HG02884 (cell line): ENCODE measurements around the gene SGK1.

ENCODE experiments used
- ATAC-seq: cut with Tn5 transposase; IDR thresholded peaks from one replicate; pipeline ENCODE4 v1.9.1; 2021; ENCODE audit warnings: mild to moderate bottlenecking, moderate library complexity; ENCODE audit not compliant: unreplicated experiment

SGK1 gene

DNA sequence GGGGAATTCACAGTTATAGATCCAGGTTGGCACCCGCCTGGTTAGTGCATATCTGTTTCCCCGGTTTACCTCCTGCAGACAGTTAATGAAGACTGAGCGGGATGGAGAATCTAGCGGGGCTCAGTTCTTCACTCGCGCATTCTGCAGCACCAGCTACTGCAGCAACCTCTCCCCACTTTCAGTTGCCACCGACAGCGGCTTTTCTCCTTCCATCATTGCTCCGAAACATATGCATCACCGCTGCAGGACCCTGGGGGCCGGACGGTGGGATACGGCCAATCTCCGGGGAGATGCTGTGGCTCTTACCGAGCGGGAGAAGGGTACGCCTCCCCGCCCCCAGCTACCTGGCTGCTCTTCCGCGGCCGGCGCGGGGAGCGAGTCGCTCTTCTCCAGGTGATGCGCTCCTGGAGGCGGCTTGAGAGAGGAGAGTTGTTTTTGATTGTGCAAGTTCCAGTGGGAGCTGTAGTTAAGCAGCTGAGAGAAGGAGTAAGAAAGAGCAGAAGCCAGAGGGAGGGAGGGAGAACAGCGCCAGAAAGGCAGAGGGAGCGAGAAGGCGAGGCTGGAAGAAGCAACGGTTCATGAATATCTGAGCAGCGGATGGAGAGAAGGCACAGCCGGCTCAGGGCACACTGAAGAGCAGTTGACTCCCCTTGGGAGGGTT lies at the start of gene SGK1:
SGK1 (minus strand) TSS at position 642 of the 661 bp plus-strand sequence. CDS start 652 bp downstream, outside the sequence.
- no peak for ATAC-seq

DNA sequence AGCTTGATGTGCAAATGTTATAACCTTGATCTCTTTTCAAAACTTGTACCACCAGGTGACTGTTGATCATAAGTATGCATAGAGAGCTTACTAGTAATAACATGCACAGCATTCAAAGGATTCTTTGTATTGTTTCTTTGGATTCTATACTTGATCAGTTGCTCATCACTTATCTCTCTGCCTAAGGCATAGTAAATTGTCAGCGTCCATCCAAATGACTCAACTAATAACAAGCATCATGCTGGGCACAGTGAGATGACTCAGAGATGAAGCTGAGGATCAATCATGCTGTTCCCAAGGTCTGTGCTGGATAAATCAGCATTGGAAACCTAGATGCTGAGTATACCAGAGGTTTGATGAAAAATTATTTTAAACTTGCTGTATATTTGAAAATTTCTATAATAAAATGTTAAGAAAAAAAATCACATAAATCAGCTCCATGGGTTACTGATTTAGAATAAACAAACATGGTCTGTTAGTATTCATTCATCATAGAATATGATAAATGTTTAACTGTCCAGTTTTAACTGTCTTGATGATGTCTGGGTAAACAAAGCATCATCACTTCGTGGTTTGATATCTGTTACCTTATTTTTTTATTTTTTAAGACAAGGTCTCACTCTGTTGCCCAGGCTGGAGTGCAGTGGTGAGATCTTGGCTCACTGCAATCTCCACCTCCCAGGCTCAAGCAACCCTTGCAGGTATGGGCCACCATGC lies 45.6 kb upstream of the SGK1 start:
- ATAC-seq: no peak

DNA sequence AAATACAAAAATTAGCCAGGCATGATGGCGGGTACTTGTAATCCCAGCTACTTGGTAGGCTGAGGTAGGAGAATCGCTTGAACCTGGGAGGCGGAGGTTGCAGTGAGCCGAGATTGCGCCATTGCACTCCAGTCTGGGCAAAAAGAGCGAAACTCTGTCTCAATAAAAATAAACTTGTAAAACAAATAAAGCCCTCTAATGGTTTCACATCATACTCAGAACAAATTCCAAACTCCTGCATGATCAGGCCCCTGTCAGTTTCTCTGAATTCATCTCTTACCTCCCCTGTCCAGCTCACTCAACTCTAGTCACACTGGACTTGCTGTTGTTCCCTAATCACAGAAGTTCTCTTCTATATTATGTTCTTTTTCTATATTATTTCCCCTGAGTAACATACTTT lies 43.1 kb upstream of the SGK1 start:
- ATAC-seq: no peak

DNA sequence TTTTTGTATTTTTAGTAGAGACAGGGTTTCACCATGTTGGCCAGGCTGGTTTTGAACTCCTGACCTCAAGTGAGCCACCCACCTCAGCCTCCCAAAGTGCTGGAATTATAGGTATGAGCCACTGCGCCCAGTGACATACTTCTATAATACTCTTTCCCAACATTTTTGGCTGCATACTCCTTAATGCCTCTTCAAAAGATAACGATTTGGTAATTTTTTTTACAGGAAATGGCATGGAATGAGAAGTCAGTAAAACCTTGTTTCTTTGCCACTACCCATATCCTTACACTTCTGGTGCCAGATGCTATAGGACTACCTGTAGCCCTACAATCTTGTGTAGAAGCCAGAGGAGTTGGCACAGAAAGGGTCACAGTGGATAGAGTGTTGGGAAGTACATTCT lies 41.4 kb upstream of the SGK1 start:
- no peak for ATAC-seq

DNA sequence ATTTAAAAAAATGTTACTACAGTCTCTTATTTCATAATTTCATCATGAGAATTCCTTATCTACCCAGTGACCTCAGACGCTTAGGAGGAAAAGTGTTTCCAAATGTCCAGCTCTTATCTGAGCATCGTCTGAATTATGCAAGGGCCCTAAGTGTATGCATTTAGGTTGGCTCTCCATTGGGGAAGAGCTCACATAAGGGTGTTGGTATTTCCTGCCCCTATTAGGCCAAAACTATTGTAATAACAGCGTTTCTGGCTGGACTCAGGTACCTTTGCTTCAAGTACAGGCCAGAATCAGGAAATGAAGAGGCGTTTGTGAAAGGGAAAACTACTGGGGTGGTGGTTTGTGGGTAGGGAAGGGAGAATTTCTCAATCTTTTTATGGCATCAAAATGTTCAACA lies 40.4 kb upstream of the SGK1 start:
- no peak for ATAC-seq

DNA sequence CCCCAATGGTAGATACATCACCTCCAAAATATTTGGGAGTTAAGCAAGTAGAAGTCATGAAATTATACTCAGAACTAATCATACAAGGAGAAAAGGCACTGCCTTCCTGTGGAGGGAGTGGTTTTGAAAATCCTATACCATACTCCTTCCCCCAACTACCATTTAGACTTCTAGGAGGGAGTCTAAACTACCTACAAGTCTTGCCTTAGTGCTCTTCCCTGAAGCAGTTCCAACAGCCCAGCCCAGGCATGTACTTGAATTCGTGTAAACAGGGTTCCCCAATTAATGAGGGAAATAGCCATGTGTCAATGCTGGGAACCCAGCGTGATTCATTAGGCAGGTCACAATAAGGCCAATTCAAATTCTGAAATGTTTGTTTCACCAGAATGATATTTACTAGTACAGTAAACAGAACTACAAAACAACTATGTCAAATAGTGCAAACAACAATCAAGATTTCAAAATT lies 39.1 kb upstream of the SGK1 start:
- ATAC-seq: no peak

DNA sequence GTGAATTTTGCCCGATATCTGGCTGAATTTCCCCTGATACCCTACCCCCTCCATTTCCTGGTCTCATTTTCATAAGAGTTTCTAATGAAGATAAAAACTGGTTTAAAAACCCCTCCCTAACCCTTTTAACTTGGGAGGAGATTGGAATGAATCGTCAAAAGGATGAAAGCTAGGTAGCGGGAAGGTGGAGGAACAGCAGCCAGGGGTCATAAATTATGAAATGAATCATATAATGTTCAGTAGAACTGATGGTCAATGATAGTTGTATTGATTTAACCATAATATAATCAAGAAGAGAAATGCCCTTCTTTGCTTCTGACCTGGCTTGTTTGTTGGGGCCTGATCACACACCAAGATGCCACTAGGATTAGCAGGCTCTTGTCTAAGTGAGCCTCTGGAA lies 38.5 kb upstream of the SGK1 start:
- no peak for ATAC-seq

DNA sequence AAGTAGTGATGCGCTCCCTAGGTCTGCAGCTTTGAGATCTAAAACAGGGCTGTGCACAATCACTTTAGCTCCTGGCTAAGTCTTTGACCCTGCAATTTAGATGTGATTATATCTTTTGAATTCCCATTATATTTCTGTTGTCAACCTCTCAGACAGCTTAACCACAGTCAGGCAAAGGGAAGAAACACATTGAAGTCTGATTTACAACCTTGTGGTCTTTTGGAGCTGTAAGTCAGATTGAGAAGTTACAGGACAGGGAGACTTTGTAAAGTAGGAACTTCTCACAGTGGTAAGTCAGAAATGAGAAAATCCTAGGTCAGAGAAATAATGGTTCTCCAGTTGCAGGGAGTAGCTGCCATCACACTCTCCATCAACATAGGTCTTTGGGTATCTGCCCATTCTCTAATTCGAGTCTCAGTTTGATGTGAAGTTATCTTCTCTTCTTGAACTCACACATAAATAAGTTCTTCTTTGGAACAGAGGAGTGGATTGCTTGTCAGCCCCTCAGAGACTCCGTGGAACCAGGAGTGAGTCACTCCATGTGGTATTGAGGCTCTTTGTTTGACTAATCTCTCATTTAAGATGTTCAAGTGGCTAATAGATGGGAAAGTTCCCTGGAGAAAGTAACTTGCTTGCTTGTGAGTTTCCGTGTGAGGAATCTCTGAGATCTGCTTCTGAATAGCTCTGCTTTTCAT lies 35.0 kb upstream of the SGK1 start:
- no peak for ATAC-seq

DNA sequence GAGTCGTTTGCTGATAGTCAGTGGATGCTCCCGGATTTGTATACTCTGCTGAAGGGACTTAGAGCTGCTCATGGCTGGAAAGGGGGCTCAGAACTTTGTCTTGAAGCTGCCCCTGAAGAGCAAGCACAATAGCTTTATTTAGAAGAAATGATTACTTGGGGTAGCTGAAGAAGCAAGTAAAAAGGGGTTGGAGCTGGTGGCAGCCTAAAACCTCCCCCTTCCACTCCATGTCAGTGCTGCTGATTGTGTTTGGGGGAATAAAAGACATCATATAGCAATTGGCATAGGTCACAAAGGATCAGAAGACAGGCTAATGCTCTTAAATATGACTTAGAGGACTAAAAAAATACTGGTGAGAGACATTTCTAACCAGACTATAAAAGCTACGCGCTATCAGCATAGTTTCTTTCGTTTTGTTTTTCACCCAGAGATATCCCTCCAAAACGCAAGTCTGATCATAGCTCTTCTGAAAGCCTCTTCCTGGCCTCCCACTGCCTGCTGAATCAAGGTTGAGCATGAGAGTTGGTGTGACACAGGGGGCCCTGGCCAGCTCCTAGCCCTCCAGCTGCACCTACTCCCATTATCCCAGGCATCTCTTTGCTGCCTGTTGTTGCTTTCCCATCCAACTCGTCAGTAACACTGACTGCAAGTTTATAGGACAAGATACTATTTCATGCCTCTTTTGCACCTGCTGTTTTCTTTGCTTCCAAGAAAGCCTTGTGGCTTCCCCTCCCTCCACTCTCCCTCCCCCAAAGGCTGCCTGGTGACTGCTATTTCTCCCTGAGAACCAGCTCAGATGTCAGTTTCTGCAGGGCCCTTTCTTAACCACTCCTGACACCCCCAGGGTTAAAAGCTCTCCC lies 33.9 kb upstream of the SGK1 start:
- no peak for ATAC-seq

DNA sequence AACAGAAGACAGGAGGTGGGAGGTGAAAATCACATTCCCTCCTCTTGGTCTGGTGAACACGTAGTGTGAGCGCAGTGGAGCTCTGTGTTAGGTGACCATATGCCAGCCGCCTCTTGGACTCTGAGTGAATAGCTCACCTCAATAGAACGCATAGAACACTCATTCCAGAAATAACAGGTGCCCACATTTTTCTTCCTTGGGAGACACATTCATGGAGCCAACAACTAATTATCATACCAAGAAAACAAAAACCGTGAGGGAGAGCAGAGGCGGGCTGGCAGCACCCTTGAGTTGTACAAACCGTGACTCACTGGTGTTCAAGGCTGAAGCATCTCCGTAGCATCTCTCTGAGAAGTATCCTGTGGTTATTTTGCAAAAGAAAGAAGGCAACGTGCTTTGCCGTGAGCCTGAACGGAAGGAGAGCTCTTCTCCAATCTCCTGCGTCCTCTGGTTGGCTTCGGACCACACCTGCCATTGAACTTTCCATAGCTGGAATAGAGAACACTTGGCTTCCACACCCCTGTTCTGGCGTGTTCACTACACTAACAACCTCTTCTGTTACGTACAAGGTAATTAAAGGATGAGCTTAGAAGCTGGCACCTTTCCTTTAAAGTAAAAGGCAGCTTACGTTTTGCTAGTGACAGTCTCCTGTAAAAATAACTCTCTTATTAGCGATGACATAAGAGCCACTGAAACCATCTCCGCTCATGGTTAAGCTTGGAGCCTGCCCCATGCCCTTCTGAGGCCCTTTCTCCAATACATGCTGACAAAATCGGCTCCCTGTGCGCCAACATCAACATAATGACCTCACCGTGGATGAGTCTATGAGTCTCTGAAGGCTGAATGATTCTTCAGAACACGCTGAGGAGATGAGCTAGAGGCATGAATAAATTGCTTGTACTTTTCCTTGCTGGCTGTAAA lies 30.2 kb upstream of the SGK1 start:
- ATAC-seq: no peak

DNA sequence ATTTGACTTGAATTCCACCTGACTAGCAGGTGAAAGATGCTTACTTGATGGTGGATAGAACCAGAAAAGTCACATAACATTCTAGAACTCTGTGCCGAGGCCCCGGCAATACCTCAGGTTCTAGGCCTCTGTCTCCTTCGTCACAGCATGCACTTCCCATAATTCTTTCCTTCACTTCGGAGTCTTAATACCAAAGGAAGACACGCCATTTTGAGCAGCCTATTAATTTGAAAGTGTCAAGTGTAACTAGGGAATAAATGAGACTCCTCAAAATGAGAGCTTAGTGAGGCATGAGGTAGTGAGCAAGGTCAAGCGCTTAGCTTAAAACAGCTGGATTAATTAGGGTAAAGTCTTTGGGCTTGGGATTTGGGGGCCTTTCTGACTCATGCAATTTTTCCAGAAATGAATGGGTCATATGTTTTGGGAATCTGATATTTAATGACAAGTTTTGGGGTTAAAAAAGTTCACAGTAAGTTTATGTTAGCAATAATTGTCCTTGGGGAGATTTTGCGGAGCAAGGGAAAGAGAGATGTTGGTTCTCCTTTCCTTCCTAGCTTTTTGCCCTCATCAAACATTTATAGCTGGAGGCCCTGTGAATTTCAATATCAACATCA lies 29.1 kb upstream of the SGK1 start:
- ATAC-seq: no peak

DNA sequence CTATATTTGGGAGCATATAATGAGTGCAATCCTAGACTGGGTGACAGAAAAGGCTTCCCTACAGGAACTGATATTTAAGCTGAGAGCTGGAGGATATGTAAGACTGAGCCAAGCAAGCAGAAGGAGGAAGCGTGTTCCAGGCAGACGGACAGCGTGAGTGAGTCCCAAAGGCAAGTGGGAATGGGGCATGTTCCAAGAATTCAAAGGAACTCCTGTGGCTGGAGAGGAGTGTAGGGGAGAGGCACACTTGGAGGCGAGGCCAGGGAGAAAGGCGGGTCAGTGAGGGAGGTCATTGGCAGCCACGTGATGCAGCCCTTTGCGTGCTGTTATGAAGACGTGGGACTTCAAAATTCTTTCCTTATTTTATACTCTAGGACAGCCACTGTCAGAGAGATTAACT lies 27.9 kb upstream of the SGK1 start:
- ATAC-seq: no peak

DNA sequence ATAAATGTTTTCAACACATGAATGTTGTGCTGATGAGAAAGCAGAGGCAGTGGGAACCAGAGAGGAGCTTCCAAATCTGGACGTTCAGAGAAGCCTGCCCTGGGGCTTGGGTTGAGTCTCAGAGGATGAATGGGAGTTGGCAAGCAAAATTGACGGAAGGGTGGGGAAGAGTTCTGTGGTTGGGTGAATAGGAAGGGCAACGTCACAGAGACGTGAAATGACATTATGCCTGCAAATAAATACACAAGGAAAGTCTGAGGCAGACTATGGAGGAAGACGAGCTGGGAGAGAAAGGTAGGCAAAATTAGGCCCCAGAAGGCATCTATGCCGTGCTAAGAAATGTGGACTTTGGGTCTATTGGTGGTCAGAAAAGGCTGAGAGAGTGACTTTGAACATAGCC lies 25.2 kb upstream of the SGK1 start:
- no peak for ATAC-seq

DNA sequence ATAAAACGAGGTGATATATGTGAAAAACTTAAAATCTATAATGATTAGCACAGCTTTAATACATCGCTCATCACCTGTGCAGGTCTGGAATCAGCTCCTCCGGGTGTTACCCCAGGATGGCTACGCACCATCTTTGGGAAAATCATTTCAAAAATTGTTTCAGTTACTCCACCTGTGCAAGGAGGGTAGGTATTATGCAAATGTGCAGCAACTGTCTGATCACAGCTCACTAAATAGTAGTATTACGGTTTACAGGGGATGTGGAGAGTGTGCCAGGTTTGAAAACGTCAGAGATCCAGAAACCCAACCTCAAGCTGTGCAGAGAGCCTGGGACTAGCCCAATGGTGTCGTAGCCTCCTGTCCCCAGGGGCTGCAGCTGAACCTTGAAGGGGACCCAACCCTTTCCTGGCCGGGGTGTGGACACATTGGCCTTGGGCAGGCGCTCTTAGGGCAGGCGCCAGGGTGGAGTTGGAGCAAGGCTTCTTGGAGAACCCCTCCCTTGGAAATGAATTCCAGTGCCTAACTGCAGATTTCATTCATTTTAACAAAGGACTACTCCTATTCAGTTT lies 24.2 kb upstream of the SGK1 start:
- no peak for ATAC-seq

DNA sequence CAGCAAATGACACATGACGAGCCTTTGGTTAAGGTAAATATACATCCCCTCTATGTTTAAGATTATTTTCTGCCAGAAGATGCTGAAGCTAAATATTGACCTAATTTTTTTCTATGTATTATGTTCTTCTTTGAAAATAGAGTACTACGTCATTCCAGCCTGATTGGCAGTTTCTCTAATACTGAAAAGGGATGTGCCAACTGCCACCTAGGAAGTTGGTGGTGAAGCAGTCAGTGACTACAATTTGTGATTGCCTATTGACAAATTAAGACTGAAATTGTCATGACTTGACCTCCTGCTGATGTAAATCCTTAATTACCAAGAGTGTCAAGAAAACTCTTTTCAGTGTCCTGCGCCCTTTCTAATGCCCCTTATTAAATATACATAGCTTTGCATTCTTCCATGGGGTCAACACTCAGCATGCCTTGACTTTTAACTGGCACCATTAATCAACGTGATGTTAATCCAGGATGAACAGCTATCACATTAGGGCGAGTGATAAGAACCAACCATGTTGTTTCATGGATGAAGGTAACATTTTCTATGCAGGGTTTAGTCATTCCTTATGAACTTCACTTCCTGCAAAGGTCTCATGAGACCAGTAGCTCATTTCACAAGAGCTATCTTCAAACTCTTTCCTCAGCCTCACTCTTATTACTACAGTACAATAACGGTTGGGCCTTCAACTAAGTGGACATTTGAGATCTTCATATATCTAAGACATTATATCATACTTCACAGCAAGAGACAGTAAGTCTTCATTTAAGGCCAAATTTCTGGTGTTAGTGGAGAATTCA lies 22.5 kb upstream of the SGK1 start:
- ATAC-seq: no peak

DNA sequence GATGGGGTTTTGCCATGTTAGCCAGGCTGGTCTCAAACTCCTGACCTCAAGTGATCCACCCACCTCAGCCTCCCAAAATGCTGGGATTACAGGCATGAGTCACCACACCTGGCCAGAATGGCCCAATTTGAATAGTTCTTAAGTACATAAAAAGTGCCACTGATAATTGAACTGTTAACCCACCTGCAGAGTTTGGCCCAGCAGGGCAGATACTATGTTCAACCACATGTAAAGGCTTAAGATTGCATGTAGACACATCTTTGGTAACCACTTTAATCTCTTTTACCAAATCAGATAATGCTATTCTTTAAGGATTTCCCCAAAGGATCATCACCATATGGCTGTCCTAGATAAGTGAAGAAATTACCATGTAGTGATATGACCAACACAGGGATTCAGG lies 21.3 kb upstream of the SGK1 start:
- ATAC-seq: no peak

DNA sequence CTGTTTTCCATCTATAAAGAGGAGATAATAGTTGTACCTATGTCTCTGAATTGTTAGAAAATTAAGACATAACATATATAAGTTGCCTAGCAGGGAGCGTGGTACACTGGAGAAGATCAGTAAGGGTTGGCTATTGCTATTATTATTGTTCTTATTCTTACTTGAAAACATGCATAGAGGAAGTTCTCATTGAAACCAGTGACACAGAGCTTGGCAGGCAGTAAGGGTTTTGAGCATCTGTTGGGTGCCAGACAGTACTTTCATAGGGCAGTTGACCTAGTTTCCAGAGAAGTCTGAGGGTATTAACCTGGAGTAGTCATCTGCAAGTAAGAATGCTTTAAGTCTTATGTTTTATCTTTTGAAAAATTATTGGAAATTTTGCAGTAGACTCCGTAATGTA lies 13.3 kb upstream of the SGK1 start:
- ATAC-seq: no peak

DNA sequence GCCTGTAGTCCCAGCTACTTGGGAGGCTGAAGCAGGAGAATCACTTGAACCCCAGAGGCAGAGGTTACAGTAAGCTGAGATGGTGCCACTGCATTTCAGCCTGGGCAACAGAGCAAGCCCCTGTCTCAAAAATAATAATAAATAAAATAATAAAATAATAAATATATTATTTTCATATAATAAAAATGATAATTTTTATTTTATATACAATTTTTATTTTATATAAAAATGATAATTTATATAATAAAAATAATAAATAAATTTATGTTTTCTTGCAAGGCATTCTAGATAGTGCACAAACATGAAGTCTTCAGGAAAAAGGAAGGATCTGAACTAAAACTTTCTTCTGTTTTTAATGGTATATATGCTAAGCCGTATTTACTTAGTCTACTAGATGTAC lies 12.6 kb upstream of the SGK1 start:
- ATAC-seq: no peak

DNA sequence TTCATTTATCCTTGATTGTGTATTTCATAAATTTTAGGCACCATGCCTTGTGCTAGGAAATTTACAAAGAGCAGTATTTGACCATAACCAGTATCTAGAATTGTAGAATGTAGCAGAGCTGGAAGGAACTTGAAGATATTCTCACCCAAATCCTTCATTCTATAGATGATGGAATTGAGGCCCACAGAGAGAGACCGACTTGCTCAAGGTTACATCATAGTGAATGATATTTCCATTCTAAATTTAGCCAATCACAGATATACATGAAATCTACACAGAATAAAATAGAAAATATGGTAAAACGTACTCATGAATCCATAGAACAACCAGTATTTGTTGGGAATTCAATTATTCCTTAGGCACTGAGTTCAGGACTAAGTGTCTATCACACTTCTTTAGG lies 10.9 kb upstream of the SGK1 start:
- ATAC-seq: no peak
